Measurements from ENCODE around the gene DLGAP1.

DLGAP1 gene

DNA sequence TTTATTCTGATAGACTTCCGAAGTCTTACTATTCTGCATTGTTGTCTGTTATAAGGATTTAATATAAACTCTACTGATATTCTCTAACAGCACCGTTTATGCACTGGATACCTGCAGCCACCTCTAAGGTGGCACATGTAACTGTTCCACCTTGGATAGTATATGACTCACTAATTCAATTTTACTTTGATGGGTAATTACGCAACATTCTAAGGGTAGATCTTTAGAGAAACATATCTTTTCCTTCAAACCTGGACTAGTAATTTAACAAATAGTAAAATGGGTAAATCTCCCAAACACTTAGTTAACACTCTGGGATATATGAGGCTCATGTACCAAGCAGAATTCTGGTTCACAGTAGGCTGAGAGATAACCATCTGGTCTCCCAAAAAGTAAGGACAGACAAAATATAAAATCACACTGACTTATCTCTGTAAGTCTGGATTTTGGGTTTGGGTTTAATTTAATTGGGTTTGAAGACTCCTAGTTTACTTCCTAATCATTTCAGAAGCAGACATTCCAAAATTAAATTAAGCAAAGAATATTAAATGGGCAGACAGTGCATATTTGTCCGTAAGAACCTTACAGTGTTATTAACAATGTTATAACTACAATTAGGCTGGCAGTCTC lies 590.3 kb downstream of the DLGAP1 start:
- no peak overlapping the region for H3K4me3 ChIP-seq (ENCODE audit: low read depth, low read length)
- TF ChIP-seq, protein P1, sequence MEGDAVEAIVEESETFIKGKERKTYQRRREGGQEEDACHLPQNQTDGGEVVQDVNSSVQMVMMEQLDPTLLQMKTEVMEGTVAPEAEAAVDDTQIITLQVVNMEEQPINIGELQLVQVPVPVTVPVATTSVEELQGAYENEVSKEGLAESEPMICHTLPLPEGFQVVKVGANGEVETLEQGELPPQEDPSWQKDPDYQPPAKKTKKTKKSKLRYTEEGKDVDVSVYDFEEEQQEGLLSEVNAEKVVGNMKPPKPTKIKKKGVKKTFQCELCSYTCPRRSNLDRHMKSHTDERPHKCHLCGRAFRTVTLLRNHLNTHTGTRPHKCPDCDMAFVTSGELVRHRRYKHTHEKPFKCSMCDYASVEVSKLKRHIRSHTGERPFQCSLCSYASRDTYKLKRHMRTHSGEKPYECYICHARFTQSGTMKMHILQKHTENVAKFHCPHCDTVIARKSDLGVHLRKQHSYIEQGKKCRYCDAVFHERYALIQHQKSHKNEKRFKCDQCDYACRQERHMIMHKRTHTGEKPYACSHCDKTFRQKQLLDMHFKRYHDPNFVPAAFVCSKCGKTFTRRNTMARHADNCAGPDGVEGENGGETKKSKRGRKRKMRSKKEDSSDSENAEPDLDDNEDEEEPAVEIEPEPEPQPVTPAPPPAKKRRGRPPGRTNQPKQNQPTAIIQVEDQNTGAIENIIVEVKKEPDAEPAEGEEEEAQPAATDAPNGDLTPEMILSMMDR (IDR thresholded peaks at IDR 0.05; ENCODE audit: low read depth, low read length), result no peak
- no peaks in the 10 kb centered on the region for H3K36me3 ChIP-seq

DNA sequence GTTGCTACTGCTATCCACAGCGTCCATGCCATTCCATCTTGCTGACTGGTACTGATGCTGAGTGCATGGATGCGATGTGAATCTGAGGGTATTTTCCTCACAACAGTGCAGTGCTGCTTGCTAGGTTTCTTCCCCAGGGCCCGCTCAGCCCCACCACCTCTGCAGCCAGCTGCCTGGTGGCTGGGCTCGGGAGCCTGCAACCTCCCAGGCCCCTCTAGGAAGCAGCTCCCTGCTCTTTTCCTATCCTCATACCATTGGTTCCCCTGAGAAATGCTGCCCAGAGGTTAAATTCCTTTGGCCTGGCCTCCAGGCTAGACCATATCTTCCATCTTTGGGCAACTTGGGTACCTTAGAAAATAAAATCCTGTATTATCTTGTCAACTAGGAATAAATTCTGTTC lies 591.5 kb downstream of the DLGAP1 start:
- DNase-seq, result no peak
- Histone ChIP-seq H3K4me1 (no peaks in the 10 kb centered on the region), H3K27me3 (no peaks in the 10 kb centered on the region)

More for the DNA sequence above, 590.3 kb downstream of the DLGAP1 start:
- Histone ChIP-seq H3K9me3 (no peaks in the 10 kb centered on the region), H3K27me3 (no peaks in the 10 kb centered on the region), H3K4me1 (no peaks in the 10 kb centered on the region)
- DNase-seq, result no peak

DNA sequence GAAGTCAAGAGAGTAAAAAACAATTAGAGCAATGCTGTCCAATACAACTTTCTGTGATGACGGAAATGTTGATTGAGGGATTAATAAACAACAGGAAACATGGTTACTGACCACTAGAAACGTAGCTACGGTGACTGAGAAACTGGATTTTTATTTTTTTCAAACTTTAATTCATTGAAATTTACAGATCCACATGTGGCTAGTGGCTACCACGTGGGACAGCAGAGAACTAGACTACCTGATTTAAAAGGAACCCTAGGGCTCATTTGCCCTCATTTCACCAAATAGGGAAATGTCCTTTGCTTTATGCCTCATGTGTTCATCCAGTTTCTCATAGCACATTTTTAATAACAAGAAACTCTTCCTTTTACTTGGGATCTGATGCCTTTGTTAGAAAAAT lies 592.1 kb downstream of the DLGAP1 start:
- Histone ChIP-seq H3K36me3 (no peaks in the 10 kb centered on the region), H3K9me3 (no peaks in the 10 kb centered on the region), H3K4me1 (no peaks in the 10 kb centered on the region), H3K27me3 (no peaks in the 10 kb centered on the region), H3K4me3 (ENCODE audit: low read depth, low read length) (no peak overlapping the region)
- TF ChIP-seq, protein P1 (IDR thresholded peaks at IDR 0.05; ENCODE audit: low read depth, low read length), result no peak
- no peak for DNase-seq

More for the DNA sequence above, 591.5 kb downstream of the DLGAP1 start:
- Histone ChIP-seq H3K9me3 (no peaks in the 10 kb centered on the region), H3K36me3 (no peaks in the 10 kb centered on the region), H3K4me3 (ENCODE audit: low read depth, low read length) (no peak overlapping the region)
- TF ChIP-seq, protein P1 (IDR thresholded peaks at IDR 0.05; ENCODE audit: low read depth, low read length), result no peak

DNA sequence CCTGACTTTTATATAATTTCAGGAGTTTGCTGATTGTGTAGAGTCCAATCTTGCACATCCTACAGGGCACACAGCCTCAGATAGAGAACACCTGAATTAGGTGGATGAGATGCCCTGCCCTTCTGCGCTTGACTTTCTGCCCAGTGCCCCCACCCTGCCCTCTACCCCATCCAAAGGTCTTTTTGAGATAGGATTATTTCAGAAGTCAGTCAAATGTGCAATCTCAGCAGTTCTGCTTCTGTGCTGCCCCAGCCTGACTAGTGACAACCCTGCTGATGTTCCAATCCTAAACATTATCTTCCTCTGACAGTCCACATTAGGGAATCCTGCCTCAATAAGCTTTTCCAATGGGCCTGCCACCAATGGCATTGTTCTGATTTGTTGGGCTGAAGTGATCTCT lies 593.6 kb downstream of the DLGAP1 start:
- Histone ChIP-seq H3K36me3 (no peaks in the 10 kb centered on the region), H3K9me3 (no peaks in the 10 kb centered on the region), H3K27me3 (no peaks in the 10 kb centered on the region), H3K4me3 (ENCODE audit: low read depth, low read length) (no peak overlapping the region), H3K4me1 (no peaks in the 10 kb centered on the region)
- TF ChIP-seq, protein P1 (IDR thresholded peaks at IDR 0.05; ENCODE audit: low read depth, low read length), result no peak
- DNase-seq, result no peak

DNA sequence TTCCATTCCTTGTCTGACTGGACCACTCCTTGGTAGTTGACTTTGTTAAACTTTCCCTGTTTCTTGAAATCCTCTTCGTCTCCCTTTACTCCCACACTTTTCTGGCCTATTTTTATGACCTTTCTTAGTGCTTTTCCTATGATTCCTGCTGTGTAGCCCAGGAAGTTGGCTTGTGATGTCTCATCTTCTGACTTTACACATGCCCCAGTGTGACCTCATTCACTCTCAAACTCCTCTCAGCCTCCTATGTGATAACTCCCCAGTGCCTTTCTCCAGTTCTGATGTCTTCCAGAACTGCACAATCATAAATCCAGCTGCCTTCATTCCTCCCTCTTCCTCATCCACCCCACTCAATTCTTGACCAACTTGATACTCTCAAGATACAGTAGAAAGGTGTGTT lies 597.6 kb downstream of the DLGAP1 start:
- Histone ChIP-seq H3K36me3 (no peaks in the 10 kb centered on the region), H3K4me1 (no peaks in the 10 kb centered on the region), H3K27me3 (no peaks in the 10 kb centered on the region), H3K4me3 (ENCODE audit: low read depth, low read length) (no peak overlapping the region), H3K9me3 (no peaks in the 10 kb centered on the region)
- TF ChIP-seq, protein P1 (IDR thresholded peaks at IDR 0.05; ENCODE audit: low read depth, low read length), result no peak
- no peak for DNase-seq

DNA sequence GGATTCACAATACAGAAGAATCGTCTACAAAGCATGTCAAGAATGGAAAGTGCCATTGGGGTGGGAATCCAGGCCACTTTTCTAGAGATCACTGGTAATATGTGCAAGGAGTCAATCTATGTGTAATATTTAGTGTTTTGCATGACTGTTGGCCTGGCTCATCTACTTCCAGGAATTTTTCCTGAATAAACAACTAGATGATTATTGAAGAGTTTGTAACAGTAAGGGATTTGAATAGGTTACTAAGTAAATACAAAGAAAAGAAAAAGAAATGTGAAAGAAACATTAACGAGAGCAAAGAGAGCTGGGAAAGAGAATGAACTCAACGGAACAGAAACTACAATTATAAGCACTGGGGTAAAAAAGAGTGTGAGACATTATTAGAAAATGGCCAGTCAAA lies 599.1 kb downstream of the DLGAP1 start:
- DNase-seq, result no peak
- H3K36me3 ChIP-seq, result no peaks in the 10 kb centered on the region
- TF ChIP-seq, protein P1 (IDR thresholded peaks at IDR 0.05; ENCODE audit: low read depth, low read length), result no peak
- no peaks in the 10 kb centered on the region for H3K4me1 ChIP-seq
- no peak overlapping the region for H3K4me3 ChIP-seq (ENCODE audit: low read depth, low read length)
- no peaks in the 10 kb centered on the region for H3K27me3 ChIP-seq
- H3K9me3 ChIP-seq, result no peaks in the 10 kb centered on the region
